GM15510 (cell line): Measurements from ENCODE around the gene NR1D1.

ENCODE experiments used
- POLR2A ChIP-seq: IDR thresholded peaks from 3 replicates; pipeline ENCODE4 v1.6.1; 2011; ENCODE audit warnings: borderline replicate concordance; ENCODE audit not compliant: insufficient read length; ENCODE audit errors: extremely low read depth

The NR1D1 gene

DNA sequence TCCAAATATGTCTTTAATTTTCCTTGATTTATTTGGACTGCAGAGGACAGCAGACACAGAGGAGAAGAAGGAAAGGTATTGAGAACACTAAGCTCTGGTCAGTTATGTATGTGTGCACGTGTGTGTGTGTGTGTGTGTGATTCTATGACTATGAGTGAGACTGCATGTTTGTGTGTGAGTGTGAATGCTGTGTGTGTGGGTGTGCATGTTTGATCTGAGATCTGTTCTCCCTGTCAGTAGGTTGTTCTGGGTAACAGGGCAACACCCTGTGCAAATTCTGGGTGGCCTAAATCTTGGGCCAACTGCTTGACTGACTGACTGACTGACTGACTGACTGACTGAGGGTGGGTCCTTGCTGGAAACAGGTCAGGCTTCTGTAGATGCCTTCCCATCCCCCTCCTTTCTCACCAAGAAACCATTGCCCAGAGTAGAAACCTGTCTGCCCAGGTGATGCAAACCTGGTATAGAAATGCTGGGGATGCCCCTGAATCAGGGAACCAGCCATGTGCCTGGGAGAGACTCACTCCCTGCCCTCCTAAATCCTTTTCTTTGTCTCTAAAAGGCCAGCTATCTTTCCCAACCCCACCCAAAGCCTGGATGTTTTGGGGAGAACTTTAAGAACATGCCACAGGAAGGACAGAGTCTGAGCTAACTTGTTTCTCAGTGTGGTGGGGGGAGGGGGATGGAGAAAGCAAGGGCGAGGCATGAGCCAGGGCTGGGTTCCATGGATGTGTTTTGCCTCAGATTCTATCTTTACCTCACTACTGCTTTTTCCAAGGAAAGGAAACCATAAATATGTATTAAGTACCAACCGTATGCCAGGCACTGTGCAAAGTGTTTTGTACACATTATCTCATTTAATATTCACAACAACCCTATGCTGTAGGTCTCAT lies 4.5 kb upstream of the NR1D1 start:
- no peak for TF ChIP-seq POLR2A

- no peak for TF ChIP-seq POLR2A
These were observed 3.3 kb upstream of the NR1D1 start for GRCh38 chr17:40103688-40104087.

GRCh38 chr17:40103071-40103661 lies 2.8 kb upstream of the NR1D1 start:
- no peak for TF ChIP-seq POLR2A

DNA sequence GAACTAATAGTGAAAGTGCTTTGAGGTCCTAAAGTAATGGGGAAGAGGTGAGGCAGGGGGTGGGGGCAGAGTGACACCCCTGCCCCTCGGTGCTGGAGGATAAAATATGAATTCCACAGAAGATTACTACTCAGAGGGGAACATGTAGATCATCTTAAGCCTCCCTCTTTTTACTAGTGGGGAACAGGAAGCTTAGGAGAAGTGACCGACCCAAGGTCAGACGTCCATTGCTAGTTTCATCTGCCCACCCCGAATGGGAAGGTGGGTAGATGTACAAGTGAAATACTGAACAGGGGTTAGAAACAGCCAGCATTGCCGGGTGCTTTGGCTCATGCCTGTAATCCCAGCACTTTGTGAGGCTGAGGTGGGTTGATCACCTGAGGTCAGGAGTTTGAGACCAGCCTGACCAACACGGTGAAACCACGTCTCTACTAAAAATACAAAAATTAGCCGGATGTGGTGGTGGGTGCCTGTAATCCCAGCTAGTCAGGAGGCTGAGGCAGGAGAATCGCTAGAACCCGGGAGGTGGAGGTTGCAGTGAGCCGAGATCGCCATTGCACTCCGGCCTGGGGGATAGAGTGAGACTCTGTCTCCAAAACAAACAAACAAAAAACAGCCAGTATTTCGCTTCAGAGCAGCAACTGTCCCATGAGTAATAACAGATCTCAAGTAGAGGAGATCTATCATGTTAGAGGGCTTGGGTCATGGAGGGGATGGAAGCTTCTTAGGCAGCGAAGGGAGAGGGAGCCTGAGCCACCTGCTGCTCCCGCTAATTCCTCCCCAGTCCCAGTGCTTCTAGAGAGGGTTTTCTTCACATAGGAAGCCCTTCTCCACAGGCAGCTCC lies 1.2 kb upstream of the NR1D1 start:
- TF ChIP-seq POLR2A: no peak

DNA sequence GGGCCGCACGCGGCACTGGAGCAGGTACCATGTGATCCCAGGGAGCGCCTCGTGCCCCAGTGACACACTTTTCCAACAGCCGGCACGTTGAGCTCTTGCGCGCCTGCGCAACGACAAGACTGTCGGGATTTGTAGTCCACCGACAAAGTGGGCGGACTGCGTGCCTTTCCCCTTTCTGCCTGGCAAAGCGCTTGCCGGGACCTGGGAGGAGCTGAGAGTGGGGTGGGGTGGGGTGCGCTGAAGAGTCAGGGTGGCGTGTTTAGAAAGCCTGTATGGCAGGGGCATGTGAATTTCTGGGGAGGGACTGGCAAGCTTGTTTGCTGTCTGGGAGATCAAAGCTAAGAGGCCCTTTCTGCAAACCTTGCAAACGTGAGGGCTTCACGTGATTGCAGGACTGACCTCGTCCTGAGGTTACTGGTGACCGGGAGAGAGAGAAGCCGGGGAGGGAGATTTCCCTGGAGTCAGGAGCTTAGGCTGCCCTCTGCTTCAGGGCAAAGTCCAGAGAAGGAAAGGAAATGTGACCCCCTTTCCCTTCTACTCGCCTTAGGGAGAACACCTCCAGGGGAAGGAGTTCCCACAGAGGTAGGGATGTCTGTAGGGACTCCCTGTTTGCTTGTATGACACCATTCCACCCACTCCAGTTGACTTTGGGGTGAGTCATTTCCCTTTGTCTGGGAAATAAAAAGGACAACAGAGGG lies 429 bp upstream of the NR1D1 start:
- TF ChIP-seq POLR2A: no peak

- TF ChIP-seq POLR2A: no peak
These were observed 570 bp downstream of the NR1D1 start for GRCh38 chr17:40099619-40100418.

- no peak for TF ChIP-seq POLR2A
These were observed 1.4 kb downstream of the NR1D1 start for GRCh38 chr17:40098846-40099618.

GRCh38 chr17:40097931-40098845 lies 2.2 kb downstream of the NR1D1 start:
- no peak for TF ChIP-seq POLR2A

DNA sequence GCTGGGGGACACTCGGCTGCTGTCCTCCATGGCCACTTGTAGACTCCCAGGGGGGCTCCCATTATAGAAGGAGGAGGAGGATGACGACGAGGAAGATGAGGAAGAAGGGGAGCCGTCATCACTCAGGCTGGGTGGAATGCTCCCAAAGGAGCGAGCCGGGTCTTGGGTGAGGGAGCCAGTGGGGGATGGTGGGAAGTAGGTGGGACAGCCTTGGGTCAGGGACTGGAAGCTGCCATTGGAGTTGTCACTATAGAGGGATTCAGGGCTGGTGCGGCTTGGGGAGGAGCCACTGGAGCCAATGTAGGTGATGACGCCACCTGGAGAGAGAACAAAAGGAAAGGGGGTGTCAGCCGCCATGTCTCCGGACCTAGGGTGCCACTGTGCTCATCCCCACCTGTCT lies 3.3 kb downstream of the NR1D1 start:
- TF ChIP-seq POLR2A: no peak

- peak; percentile 9 for TF ChIP-seq POLR2A
These were observed 4.2 kb downstream of the NR1D1 start for GRCh38 chr17:40095944-40096791.

- TF ChIP-seq POLR2A: no peak
These were observed 4.9 kb downstream of the NR1D1 start for GRCh38 chr17:40095351-40095943.
